GM19324 (cell line): ENCODE measurements around the gene CDC6.

Source experiments
- ATAC-seq: cut with Tn5 transposase; IDR thresholded peaks from one replicate; pipeline ENCODE4 v1.9.1; 2021; ENCODE audit warnings: mild to moderate bottlenecking, moderate library complexity; ENCODE audit not compliant: unreplicated experiment, low FRiP score

Gene CDC6

DNA sequence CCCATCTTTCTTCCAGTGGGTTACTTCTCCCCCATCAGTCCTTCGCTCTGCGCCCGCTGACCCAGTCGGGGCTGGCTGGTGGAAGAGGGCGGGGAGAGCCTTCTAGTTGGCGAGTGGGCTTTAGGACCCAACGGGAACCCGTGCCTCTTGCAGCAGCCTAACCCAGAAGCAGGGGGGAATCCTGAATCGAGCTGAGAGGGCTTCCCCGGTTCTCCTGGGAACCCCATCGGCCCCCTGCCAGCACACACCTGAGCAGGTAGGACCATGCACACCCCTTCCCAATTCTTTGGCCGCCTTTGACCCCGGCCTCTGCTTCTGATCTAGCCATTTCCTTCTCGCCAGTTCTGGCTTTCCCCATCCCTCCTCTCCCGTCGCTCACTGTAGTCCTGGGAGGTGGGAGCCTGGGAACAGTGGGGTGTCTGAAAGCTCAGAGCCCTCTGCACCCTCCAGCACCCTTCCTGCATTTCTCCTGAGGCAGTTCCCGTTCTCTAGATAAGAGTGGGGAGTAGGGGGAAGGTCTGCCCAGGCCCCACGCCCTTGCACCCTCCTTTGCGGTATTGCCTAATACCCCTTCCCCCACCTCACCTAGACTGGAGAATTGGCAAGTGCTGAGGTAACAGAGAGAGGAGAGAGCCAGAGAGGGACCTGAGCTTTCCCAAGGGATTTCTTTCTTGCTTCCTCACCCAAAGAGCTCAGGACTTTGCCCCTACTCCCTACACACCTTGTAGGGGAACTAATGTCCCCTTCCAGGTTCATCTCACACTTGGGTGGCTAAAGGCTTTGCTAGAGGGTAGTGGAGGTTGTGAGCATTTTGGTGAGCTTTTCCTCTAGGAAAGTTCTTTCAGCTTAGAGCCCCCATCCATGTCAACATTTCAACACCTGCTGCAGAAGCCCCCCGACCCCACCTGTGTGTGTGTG lies 21.6 kb downstream of the CDC6 start, which contains the start of gene RARA:
Gene RARA, plus strand, starts transcription at position 150 of the 918 bp plus-strand sequence. CDS start 22,039 bp downstream, outside the sequence.
- no peak for ATAC-seq

DNA sequence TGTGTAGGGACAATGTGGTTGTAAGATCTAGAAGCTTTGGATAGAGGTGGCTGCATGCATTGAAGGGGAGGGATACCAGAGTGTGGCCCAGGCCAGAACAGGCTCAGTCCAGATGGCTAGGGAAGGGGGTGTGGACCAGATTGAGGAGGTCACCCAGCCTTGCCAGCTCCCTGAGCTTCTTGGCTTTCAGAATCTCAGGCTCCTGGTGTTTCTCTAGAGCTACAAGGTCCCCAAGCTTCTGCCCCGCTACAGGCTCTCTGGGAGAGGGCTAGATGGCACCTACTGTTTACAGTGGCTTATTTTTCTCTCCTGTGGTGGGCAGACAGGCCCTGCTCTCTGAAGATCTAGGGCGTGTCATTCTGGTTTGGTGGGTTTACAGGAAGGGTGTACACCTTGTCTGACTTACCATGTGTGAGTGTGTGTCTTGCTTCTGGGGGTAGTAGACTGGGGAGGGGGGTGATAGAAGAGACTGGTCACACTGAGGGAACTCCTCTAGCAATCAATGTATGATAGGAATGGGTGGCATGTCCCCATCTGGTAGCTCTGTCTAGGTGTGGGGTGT lies 22.4 kb downstream of the CDC6 start:
- ATAC-seq: no peak

DNA sequence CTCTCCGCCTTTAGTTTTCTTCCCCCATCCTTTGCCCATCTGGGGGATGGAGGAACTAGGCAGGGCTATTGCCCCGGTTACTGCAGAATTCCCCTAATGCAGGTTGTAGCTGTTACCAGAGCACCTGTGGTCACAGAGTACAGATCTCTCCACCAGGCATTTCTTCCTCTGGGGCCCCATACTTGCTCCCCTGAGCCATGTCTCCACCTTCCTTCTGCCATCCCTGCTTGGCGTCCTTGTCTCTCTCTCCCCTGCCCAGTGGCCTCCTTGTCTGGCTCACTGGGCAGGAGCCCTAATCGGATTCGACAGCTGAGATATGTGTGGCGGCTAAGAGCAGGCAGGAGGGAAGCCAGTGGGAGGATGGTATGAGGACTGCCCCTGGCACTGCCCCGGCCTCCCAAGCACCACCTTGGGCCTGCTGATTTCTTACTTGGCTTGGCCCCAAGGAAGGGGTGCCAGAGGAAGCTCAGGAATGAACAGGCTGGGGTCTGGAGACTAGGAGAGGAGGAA lies 23.3 kb downstream of the CDC6 start:
- ATAC-seq: no peak

DNA sequence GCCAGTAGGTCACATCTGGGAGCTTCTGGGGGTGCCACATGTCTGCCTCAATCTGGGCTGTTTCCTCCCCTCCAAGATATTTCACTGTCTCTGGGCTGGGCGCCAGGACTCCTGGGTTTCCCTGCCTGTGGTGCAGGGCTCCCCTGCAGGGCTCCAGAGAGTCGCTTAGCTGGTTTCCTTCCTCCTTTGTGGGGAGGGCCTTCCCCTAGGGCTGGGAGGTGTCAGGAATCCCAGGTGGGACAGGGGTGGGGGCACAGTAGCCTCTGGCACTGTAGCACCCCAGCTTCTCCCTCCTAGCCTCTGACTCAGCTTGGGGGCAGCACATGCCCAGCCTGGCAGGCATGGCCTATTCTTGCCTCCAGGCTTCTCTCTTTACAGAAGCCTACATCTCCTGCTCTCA lies 23.9 kb downstream of the CDC6 start:
- no peak for ATAC-seq

DNA sequence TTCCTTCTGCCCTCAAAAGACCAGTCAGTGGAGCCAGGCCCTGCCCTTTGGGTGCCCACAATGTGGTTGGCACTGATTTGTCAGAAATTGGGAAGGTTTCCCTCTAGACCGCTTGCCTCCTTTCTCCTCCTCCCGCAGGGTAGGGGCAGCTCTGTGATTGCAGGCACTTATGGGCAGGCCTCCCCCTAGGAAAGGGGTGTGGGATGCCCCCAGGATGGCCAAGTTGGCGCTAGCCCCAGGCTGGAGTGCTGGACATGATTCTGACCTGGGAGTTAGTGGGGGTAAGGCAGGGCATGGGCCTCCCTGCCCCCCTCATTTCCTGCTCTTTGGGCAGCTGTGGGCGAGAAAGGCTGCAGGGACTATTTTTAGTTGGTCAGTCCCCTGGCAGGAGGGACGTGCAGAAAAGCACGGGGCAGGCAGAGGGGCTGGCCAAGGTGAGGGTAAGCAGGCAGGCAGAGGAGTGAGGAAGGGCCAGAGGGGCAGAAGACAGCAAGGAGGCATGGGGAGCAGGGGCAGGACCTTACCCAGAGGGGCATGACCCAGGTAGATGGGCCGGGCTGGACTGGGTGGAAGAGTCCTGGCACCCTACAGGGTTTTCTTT lies 24.6 kb downstream of the CDC6 start:
- ATAC-seq: no peak

DNA sequence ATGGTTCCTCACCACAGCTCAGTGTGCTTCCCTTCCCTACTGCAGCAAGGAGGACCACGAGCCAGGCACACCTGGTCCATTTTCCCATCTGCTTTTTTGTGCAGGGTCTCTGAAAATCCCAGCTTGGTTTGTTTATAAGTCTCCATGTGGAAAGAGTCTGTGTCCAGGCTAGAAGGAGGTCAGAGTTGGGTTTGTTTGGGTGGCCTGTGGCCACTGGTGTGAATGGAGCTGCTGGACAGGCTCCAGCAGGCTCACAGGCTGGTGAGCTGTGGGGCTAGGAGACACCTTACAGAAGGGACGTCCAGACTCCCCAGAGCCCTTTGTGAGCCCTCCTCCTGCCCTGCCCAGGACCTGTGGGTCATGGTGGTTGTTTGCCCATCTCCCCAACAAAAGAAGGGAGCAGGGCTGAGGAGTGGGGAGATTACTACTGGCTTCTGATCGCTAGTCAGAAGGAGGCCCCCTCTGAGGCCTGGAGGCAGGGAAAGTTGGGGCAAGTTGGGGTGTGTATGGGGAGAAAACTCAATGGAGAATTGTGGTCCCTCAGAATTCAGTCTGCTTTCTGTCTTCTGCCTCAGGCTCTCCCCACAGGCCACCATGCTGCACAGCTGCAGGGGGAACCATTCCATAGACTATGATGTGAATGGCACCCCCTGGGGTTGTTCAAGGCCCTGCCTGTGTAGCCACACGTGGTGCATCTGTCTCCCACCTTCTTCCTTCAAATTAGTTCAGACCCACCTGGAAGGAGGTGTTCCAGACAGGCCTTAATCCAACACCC lies 25.4 kb downstream of the CDC6 start:
- no peak for ATAC-seq

DNA sequence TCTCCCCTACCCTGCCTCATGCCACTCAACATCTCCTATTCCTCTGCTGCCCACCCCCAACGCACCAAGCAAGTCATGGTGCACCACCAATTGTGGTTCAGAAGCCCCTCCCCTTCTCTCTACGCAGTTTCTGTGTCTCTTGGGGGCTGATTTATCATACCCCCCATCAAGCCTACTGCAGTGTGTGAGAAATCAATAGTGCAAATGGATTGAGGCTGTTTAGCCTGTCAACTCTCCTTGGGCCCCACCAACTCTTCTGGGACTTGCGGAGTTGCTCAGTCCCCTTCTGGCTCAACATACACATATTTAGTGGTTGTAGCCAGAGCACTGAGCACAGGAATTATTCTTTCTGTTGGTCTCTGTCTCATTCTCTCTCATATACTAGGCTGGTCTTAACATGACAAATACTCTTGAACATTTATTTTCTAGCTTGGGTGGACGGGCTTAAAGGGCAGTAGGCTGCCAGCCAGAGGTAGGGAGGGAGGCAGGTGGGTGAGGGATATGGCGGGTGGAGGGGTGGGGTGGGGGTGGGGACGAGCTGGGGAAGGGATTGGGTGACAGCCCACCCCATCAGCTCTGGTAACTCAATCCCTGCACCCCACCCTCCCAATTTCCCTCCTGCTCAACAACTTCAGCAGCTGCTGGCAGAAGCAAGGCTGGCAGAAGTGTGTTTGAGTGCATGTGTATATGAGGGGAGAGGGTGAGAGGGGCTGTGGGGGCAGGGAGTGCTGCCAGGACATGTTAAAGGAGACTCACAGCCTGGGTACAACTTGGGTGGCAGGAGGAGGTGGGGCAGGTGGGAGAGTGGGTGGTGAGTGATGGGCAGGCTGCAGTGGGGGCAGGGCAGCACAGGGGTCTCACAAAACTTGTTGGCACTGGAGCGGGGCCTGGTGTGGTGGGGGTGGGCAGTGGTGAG lies 26.2 kb downstream of the CDC6 start:
- ATAC-seq: no peak

DNA sequence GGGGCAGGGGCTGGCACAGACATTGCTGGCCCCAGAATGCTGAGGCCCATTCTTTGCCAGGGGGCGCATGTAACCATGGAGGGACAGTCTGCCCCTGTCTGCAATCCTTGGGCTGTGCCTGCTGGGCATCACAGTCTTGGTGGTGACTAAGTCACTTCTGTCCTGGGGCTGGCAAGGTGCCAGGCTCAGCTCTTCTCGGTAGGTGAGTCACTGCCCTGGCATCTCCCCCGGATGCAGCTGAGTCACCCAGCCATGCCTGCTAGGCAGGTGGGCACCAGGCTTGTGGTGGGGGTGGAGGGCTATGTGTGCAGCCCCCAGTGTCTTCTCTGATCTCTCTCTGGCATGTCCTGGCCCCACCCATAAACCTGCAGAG lies 26.9 kb downstream of the CDC6 start:
- no peak for ATAC-seq

DNA sequence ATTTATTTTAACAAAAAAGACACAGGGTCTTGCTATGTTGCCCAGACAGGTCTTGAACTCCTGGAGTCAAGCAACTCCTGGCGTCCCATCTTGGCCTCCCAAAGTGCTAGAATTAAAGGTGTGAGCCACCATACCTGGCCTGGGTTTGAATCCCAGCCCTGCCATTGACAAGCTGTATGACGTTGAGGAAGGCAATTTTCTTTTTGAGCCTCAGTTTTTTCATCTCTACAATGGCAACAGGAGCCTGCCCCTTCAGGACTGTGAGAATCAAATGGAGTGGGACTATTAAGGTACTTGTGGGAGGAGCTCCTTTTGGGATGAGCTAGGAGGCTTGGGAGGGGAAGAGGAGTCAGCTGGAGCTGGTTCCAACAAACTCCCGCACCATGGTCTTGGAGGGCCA lies 27.5 kb downstream of the CDC6 start:
- no peak for ATAC-seq

DNA sequence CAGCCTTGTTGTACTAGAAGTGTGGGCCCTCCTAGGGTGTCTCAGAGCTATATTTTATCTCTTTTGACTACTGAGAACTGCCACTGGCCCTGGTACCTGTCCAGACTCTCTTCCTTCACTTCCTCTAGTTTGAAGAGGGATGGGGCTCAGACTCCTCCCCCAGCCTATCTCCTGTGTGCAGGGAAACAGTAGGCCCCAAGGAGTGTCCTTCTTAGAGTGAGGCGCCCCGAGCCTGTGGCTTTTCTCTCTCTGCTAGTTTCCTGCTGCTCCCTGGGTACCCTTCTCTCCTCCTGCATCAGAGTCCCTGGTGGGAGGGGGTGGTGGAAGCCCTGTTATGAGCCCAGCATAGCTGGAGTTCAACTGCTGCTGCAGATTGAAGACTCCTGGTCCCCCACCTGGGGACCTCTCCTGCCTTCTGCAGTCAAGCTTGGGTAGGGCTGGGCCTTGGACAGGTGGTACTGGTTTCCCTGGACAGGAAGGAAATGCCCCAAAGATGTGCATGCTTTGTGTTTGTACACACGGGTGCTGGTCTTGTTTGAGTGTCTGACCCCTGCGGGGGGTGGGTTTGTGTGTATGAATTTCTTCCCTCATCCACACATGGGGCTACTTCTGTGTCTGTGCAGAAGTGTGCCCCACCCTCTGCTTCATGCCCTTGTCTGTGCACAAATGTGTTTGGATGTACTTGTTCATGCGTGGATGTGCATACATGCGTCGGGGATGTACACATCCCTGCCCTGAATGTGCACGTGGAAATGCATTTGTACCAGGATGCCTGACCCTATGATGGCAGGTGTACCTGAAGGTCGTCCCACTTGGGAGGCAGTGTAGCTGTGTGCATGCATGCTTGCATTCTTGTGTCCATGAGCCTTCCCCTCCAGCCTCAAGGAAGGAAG lies 28.2 kb downstream of the CDC6 start:
- ATAC-seq: no peak

DNA sequence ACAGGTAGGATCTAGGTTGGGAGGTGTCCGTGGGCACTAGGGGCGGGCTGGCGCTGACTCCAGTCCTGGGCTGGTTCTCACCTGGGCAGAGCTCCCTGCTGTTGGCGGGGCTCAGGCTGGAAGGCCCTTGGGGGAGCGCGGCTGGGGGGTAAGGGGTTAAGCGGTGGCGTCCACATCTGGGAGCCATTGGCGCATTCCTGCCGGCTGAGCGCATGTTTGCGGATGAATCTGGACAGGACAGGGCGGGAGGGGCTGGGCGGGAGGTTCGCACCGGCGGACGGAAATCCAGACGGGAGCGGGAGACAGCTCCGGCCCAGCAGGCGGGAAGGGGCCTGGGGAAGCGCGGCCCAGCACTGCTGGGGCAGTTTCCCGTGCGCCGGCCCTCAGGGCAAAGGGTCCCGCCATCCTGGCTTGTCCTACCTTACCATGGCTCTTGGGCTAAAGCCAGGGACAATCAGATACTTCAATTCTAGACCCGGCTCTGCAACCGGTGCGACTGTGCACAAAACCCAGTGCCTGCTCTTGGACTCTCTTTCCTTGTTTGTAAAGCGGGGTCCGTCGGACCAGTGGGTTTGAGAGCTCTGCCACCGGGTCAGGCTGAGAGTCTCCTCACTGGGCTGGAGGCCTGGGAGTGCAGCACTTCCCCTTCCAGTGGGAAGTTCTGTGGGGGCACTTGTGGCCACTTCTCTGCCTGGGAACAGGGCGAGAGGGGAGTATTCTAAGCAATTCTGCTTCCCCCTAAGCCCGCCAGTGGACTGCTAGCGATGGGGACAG lies 29.1 kb downstream of the CDC6 start:
- ATAC-seq: no peak

DNA sequence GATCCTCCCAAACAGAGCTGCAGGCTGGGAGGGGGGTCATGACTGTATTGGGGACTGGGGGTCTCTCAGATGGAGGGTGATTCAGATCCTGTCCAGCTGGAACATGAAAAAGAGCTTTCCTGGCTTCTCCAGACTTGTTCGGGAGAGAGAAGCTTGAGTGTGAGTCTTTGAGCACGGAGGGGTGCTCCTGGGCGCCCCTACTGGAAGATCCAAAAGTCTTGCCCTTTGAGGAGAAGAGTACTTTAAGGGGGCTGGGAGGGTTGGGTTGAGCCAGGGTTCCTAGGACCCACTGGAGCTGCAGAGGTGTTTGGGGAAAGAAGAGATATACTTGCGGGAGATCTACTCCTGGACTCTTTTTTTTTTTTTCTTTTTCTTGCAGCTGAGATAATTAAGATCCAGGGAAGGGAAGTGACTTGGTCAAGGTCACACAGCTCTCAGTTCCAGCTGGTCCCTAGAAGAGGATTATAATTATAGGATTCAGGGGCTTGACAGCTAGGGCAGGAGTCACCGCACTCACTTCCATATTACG lies 29.7 kb downstream of the CDC6 start:
- ATAC-seq: no peak

DNA sequence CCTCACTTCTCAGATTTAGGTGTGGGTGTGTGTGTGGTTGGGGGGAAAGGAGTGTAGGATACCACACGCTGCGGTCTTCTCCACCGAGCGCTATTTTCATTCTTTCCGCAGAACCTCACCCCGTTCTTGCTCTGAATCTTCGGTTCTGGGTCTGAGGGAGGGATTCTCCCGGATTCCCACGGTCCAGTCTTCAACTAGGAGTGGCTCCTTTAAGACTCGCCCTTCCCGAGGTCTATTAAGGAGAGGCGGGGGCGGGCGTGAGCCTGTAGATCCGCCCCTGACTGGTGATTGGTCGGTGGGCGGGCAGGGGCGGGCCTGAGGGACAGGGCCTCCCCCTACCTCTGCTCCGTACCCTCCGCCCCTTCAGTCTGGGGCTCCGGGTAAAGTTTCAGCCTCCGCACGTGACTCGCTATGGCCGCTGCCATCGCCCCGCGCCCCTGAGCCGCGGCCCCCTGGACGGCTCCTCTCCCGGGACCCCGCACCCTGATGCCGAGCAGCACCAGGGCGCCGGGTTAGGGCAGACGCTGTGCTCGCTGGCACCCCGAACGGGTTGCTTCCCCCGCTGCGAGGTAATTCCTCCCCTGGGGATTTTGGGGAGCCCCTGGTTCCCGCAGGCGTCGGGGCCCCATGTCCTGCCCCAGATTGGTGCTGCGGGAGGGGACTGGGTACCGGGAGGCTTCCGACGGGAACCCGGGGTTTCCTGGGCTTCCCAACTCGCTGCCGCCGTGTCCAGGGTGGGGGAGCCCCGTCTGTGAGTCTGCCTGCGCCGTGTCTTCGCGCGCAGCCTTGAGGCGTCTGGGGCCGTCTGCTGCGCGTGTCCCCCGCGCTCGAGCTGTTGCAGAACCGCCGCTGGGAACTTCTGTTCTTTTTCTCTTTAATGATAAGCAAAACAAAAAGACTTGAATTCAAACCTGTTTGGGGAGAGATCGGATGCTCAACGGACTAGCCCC lies 30.5 kb downstream of the CDC6 start:
- peak; percentile 62 for ATAC-seq

DNA sequence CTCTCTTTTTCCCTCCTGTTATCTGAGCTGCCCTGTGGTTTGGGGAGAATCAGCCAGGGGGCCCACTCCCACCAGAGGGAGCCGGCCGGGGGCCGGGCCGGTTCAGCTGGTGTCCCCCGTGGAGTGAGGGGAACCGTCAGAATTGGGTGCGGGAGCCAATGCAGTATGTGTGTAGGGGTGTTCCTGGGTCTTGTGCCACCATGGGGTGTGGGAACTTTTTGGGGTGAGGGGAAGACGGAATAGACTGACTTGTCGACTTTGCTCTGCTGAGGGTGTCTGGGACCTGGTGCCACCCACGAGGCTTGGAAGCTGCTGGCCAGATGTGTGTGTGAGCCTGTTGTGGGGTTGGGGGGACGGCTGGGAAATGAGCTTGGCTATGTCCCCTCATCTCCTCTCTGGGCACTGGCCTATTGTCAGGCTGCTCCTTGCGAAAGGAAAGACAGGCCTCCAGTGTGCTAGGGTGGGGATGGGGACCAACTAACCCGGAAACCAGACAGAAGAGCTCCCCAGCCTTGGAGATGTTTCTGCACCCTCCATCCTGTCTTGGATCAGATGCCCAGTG lies 31.2 kb downstream of the CDC6 start:
- no peak for ATAC-seq

DNA sequence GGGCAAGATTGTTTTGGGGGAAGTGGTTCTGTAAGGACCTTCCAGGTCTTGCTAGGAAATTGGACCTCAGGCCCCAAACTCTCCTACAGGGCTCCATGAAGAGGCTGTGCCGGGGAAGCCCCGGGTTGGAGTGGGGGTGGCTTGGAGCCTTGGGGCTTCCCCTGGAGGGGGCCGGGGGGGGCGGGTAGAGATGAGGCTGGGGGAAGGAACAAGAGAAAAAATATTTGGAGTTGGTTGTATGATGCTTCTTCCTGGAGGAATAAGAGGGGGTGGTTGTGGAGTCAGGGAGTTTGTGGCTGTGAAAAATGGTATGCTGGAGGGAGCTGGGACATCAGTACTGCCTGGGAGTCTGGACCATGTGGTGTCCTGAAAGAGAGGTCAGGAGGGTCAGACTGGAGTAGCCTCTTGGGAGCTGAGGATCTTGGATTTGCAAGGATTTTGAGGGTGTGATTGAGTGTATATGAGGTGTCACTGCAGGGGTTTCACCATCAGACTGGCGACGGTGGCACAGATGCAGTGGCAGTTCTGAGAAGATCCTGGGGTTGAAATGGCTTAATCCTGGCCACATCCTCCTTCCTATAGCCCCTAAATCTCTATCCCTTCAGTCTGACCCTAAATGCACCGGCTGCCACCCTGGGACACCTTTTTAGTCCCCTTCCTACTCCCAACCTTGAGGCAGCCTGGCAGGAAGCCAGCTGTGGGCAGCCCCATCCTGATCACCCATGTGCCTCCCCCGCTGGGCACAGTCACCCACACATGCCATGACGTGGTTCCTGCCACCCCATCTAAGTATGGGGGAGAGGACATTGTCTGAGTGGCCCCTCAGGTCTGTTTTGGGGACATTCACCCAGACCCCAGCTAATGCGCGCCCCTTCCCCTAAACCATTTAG lies 32.2 kb downstream of the CDC6 start:
- ATAC-seq: no peak
